ENCODE measurements around the gene TP53BP2.

DNA sequence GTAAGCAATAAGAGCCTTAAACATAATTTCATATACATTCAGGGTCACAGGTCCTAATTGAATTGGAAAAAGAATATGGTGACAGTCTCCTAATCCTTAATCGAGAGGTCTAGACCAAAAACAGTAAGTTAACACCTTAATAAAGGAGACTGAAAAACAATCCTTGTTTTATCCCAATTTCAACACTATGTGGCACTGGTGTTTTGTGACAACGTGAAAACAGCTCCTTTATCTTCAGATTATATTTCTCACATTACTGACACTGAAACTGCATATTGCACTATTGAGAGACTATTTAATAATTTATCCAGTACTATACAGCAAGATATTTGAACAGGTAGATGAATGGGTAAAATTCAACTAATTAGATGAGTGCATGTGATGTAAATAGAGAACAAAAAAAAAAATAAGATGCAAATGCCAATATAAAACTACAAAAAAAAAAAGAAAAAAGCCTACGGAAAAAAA, 34.1 kb downstream of the TP53BP2 start:
- TF ChIP-seq, protein P1, sequence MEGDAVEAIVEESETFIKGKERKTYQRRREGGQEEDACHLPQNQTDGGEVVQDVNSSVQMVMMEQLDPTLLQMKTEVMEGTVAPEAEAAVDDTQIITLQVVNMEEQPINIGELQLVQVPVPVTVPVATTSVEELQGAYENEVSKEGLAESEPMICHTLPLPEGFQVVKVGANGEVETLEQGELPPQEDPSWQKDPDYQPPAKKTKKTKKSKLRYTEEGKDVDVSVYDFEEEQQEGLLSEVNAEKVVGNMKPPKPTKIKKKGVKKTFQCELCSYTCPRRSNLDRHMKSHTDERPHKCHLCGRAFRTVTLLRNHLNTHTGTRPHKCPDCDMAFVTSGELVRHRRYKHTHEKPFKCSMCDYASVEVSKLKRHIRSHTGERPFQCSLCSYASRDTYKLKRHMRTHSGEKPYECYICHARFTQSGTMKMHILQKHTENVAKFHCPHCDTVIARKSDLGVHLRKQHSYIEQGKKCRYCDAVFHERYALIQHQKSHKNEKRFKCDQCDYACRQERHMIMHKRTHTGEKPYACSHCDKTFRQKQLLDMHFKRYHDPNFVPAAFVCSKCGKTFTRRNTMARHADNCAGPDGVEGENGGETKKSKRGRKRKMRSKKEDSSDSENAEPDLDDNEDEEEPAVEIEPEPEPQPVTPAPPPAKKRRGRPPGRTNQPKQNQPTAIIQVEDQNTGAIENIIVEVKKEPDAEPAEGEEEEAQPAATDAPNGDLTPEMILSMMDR (IDR thresholded peaks at IDR 0.05; ENCODE audit: poor library complexity) = peak; percentile 51
- TF ChIP-seq EZH2phosphoT487 (IDR thresholded peaks at IDR 0.05; ENCODE audit: low read depth, severe bottlenecking, unreplicated experiment) (no peak), EZH2 (IDR thresholded peaks at IDR 0.05; ENCODE audit: borderline replicate concordance) (no peak)
